Gastrocnemius medialis (tissue), 4 donors: Measurements from ENCODE around the gene HSPB9. TPM values are rescaled to one million over a fixed set of nuclear protein-coding genes. Genes with fewer than 3 reads are reported as not detected.

Experiments
- ATAC-seq, 2 donors: fragments of 150-250 bp; one replicate each; pipeline ENCODE4 v1.9.1; 2016
- DNase-seq, 2 donors: peaks; one replicate each; pipeline ENCODE4 v3.0.0-alpha.2; 2019
- H3K27ac ChIP-seq, 4 donors: fragments of 200-600 bp; sonication (generic); 1 replicate in 1 of 4; 2 replicates in 3 of 4; pipeline ENCODE4 v1.5.1; 2016 to 2018; ENCODE audit warnings: mild to moderate bottlenecking in 2 of 4, moderate library complexity in 1 of 4
- H3K27me3 ChIP-seq, 3 donors: fragments of 200-600 bp; sonication (generic) in 2 of 3; 1 replicate in 1 of 3; 2 replicates in 2 of 3; pipeline versions ENCODE4 v1.5.1 to v1.6.0; 2016 to 2019; ENCODE audit warnings: mild to moderate bottlenecking in 1 of 3, moderate library complexity in 1 of 3
- H3K36me3 ChIP-seq, 2 donors: fragments of 200-600 bp; sonication (generic) in 1 of 2; one replicate each; pipeline ENCODE4 v1.5.1; 2017 to 2018
- H3K4me1 ChIP-seq, 2 donors: fragments of 200-600 bp; sonication (generic) in 1 of 2; one replicate each; pipeline ENCODE4 v1.5.1; 2016 to 2017; ENCODE audit warnings: mild to moderate bottlenecking in 2 of 2
- H3K4me3 ChIP-seq, 4 donors: fragments of 200-600 bp; sonication (generic) in 3 of 4; 1 replicate in 1 of 4; 2 replicates in 3 of 4; pipeline ENCODE4 v1.5.1; 2016 to 2019; ENCODE audit warnings: mild to moderate bottlenecking in 2 of 4
- H3K9me3 ChIP-seq, 3 donors: fragments of 200-600 bp; sonication (generic) in 2 of 3; 1 replicate in 1 of 3; 2 replicates in 2 of 3; pipeline ENCODE4 v1.5.1; 2016 to 2019
- POLR2A ChIP-seq, 2 donors: fragments of 450-650 bp; IDR thresholded peaks; one replicate each; pipeline ENCODE4 v1.6.1; 2017; ENCODE audit warnings: antibody characterized with exemption in 2 of 2, mild to moderate bottlenecking in 2 of 2, moderate library complexity in 2 of 2
- in situ Hi-C, 4 donors: fragments of 200-750 bp; cut with MboI; loops; one replicate each; pipeline versions ENCODE4 v1.15.0 to v1.8.0; 2017; ENCODE audit warnings: low sequenced_read_pairs in 4 of 4
- intact Hi-C: fragments of 100-400 bp; cut with DNase I; formaldehyde crosslinking; loops from one replicate; pipeline ENCODE4 v1.15.1; 2023; ENCODE audit warnings: low total_unique reads
- total RNA-seq, 4 donors: library from RNA; depleted of rRNA; stranded (reverse); fragments of >200 nt; gene quantifications; one replicate each; pipeline versions ENCODE4 v1.1.0 to v1.2.3, GENCODE V29; 2016
- TF ChIP-seq, protein P1 (sequence below), 5 experiments: fragments of 450-650 bp in 3 of 5; fragments of 200-600 bp in 2 of 5; sonication (generic) in 2 of 5; IDR thresholded peaks in 4 of 5; conservative IDR thresholded peaks in 1 of 5; 1 replicate in 4 of 5; 2 replicates in 1 of 5; pipeline ENCODE4 v1.5.1; 2016 to 2019; ENCODE audit warnings: antibody characterized with exemption in 5 of 5, mild to moderate bottlenecking in 3 of 5, moderate library complexity in 3 of 5

Gene HSPB9
- total RNA-seq, 4 donors from 2014 or later = not detected

DNA sequence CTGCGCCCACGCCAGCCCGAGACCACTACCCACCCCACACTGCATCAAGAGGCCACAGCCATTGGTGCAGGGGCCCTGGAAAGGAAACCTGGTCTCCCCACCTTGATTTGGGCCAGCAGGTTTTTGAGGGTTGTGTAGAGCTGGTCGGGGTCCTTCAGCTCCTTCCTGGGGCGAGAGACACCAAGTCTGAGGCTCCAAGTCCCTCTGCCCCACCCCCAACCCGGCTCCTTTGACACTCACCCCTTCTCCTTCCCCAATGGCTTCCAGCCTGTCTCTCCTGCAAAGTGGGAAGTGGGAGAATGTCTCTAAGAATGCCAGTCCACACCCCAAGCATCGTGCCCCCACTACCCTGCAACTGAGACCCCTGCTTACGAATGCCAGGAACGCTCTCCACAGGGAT lies 8.5 kb upstream of the HSPB9 start:
- no peaks in the 10 kb centered on the region for H3K9me3 ChIP-seq
- intact Hi-C loops = no loop called here
- TF ChIP-seq POLR2A (IDR thresholded peaks at IDR 0.05) = no peak
- ATAC-seq (no peak), DNase-seq (no peak)
- peaks cover 0 to 20% of the 10 kb centered on the region in 2 donors for H3K36me3 ChIP-seq
- H3K4me1 ChIP-seq = peaks cover 15 to 16% of the 10 kb centered on the region in 2 donors
- in situ Hi-C loops = loop anchor here (5.0 to 10.0 kb wide), 4 partner anchors 49 to 149 kb away; partner anchors contain the start of genes CNP (in 2 of the 4) and NKIRAS2 (in 2 of the 4)
- no peak overlapping the region for H3K4me3 ChIP-seq
- no peak overlapping the region for H3K27ac ChIP-seq
- no peaks in the 10 kb centered on the region for H3K27me3 ChIP-seq

DNA sequence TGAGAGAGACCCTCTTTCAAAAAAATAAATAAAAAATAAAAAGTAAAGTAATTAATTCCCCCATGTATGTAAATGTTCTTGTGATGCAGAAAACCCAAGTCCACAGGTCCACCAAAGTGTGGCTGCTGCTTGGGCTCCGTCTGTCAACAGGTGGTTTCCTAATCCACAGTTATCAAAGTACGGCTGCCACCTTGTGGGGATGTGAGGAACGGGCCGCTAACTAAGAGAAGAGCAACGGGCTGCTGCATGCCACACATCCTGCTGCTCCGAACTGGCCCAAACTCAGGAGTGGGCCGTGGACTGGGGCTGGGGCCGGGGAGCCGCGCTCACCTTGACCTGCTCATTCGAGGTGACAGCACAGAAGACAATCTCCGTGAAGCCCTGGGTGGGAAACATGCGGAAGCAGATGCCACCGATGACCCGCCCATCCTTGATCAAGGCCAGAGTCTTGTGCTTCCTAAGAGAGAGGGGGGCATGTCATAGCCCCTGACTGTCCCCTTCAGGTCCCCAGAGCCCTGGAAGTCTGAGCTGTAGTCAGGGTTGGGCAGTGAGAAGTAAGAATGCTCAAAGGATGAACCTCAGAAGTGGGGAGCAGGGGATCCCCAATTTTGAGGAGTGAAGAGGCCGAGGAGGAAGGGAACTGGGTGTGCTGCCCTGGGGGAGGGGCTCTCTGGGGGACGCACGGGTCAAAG lies 5.8 kb upstream of the HSPB9 start:
- no peak overlapping the region for H3K4me3 ChIP-seq
- DNase-seq = peak; percentile 62 to 83
- peaks cover 0 to 20% of the 10 kb centered on the region in 2 donors for H3K36me3 ChIP-seq
- H3K27ac ChIP-seq = no peak overlapping the region
- intact Hi-C loops = loop anchor here (1.0 kb wide), 2 partner anchors 50 to 92 kb away; no protein-coding TSS in a partner anchor
- peak; percentile 43 to 69 for ATAC-seq
- in situ Hi-C loops = loop anchor here (5.0 to 10.0 kb wide), 4 partner anchors 52 to 155 kb away; partner anchors contain the start of genes CNP (in 2 of the 4) and NKIRAS2 (in 2 of the 4)
- TF ChIP-seq, protein P1, sequence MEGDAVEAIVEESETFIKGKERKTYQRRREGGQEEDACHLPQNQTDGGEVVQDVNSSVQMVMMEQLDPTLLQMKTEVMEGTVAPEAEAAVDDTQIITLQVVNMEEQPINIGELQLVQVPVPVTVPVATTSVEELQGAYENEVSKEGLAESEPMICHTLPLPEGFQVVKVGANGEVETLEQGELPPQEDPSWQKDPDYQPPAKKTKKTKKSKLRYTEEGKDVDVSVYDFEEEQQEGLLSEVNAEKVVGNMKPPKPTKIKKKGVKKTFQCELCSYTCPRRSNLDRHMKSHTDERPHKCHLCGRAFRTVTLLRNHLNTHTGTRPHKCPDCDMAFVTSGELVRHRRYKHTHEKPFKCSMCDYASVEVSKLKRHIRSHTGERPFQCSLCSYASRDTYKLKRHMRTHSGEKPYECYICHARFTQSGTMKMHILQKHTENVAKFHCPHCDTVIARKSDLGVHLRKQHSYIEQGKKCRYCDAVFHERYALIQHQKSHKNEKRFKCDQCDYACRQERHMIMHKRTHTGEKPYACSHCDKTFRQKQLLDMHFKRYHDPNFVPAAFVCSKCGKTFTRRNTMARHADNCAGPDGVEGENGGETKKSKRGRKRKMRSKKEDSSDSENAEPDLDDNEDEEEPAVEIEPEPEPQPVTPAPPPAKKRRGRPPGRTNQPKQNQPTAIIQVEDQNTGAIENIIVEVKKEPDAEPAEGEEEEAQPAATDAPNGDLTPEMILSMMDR (IDR thresholded peaks at IDR 0.05 in 4 of 5, conservative IDR thresholded peaks at IDR 0.05 in 1 of 5) = peak; percentile 82 to 87 (median 86)
- TF ChIP-seq POLR2A (IDR thresholded peaks at IDR 0.05) = no peak
- H3K4me1 ChIP-seq = peaks cover 20 to 29% of the 10 kb centered on the region in 2 donors
- no peaks in the 10 kb centered on the region for H3K27me3 ChIP-seq
- H3K9me3 ChIP-seq = no peaks in the 10 kb centered on the region

DNA sequence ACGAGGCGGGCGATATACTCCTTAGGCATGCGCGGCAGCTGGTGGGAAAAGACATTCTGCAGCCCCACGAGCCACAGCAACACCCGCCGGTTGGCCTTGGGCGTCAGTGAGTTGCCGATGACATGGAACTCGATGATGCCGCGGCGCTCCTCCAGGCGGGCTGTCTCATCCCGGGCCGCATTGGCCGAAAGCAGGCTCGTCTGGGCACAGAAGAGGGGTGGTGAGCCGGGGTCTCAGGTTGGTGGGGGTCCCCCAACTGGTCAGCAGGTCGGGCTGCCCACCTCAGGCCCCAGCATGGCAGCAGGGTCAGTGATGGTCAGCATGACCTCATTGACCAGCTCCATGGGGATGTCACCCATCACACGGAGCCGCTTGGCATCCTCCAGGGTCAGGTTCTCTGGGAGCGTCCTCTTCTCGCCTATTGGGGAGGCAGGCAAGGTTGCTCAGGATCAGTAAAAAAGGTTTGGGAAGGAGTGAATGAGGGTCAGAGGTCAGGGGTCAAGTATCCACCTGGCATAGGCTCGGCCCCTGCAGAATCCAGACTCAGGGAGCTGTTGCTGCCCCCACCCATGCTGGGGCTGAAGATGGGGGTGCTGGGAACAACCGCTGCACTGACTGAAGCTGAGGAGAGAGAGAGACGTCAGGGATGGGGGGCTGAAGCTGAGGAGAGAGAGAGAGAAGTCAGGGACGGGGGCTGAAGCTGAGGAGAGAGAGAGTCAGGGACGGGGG lies 5.0 kb upstream of the HSPB9 start:
- intact Hi-C loops = no loop called here
- no peaks in the 10 kb centered on the region for H3K27me3 ChIP-seq
- no peak for DNase-seq
- no peak overlapping the region for H3K4me3 ChIP-seq
- TF ChIP-seq, protein P1 (IDR thresholded peaks at IDR 0.05 in 4 of 5, conservative IDR thresholded peaks at IDR 0.05 in 1 of 5) = no peak
- no peak for TF ChIP-seq POLR2A (IDR thresholded peaks at IDR 0.05)
- no peak for ATAC-seq
- H3K27ac ChIP-seq = no peak overlapping the region
- peaks cover 19 to 32% of the 10 kb centered on the region in 2 donors for H3K4me1 ChIP-seq
- H3K9me3 ChIP-seq = no peaks in the 10 kb centered on the region
- H3K36me3 ChIP-seq = peaks cover 0 to 20% of the 10 kb centered on the region in 2 donors
- in situ Hi-C loops = loop anchor here (5.0 to 10.0 kb wide), 4 partner anchors 53 to 155 kb away; partner anchors contain the start of genes CNP (in 2 of the 4) and NKIRAS2 (in 2 of the 4)

DNA sequence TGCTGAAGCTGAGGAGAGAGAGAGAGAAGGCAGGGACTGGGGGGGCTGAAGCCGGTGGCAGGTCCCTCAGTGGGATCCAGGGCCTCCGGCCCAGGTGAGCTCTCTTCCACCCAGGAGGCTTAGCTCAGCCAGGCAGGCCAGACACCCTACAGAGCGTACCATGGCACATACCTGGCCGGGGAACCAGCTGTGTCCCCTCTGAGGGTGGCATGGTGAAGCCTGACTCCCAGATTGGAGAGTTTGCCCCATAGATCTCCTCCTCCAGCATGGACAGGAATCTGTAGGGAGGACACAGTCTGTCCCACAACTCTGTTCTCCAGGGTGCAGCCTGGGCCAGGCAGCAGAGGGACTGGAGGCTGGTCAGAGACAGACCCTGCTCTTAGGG lies 4.5 kb upstream of the HSPB9 start:
- Histone ChIP-seq H3K27me3 (no peaks in the 10 kb centered on the region), H3K4me1 (peaks cover 14 to 26% of the 10 kb centered on the region in 2 donors), H3K9me3 (no peaks in the 10 kb centered on the region), H3K36me3 (peaks cover 0 to 20% of the 10 kb centered on the region in 2 donors), H3K4me3 (no peak overlapping the region), H3K27ac (no peak overlapping the region)
- TF ChIP-seq, protein P1 (IDR thresholded peaks at IDR 0.05 in 4 of 5, conservative IDR thresholded peaks at IDR 0.05 in 1 of 5) = no peak
- no peak for TF ChIP-seq POLR2A (IDR thresholded peaks at IDR 0.05)
- DNase-seq (no peak), ATAC-seq (no peak)
- in situ Hi-C loops (loop anchor here (5.0 to 10.0 kb wide), 4 partner anchors 53 to 156 kb away; partner anchors contain the start of genes CNP (in 2 of the 4) and NKIRAS2 (in 2 of the 4)), intact Hi-C loops (no loop called here)

DNA sequence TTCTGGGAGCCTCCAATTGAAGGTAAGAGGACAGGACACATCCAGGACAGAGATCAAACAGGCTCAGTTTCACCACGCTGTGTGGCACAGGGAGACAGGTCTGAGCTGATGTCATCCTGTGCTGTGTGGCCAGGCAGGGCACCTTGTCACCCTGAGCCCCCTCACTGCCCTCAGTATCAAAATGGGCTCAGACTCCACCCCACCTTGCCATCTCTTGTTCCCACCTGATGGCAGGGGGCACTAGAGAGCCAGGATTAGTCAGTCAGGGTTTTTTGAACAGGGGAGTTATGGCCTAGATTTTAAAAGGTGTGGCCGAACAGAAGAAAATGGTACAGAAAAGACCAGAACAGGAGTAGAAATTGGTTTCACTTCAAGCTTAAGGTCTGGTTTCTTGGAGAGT lies 4.1 kb upstream of the HSPB9 start:
- in situ Hi-C loops = loop anchor here (5.0 to 10.0 kb wide), 4 partner anchors 54 to 156 kb away; partner anchors contain the start of genes CNP (in 2 of the 4) and NKIRAS2 (in 2 of the 4)
- peak overlapping the region in 1 of 4 donors; percentile 28 for H3K27ac ChIP-seq
- H3K4me3 ChIP-seq = no peak overlapping the region
- ATAC-seq = no peak
- no peaks in the 10 kb centered on the region for H3K9me3 ChIP-seq
- peaks cover 13 to 24% of the 10 kb centered on the region in 2 donors for H3K4me1 ChIP-seq
- DNase-seq = no peak
- intact Hi-C loops = no loop called here
- TF ChIP-seq, protein P1 (IDR thresholded peaks at IDR 0.05 in 4 of 5, conservative IDR thresholded peaks at IDR 0.05 in 1 of 5) = peak; percentile 12 to 58 (median 35)
- no peak for TF ChIP-seq POLR2A (IDR thresholded peaks at IDR 0.05)
- H3K36me3 ChIP-seq = peaks cover 0 to 20% of the 10 kb centered on the region in 2 donors
- H3K27me3 ChIP-seq = no peaks in the 10 kb centered on the region
